Vagina (tissue), 2 donors: Measurements from ENCODE around the gene TUBD1.

Source experiments
- POLR2A ChIP-seq, 2 donors: fragments of 450-650 bp; IDR thresholded peaks; one replicate each; pipeline ENCODE4 v1.6.1; 2017; ENCODE audit warnings: antibody characterized with exemption in 2 of 2, mild to moderate bottlenecking in 2 of 2, moderate library complexity in 2 of 2
- TF ChIP-seq, protein P1 (sequence below), 3 experiments: fragments of 450-650 bp in 2 of 3; fragments of 200-600 bp in 1 of 3; sonication (generic) in 1 of 3; IDR thresholded peaks; one replicate each; pipeline ENCODE4 v1.5.1; 2017 to 2019; ENCODE audit warnings: antibody characterized with exemption in 3 of 3, mild to moderate bottlenecking in 2 of 3, moderate library complexity in 2 of 3

DNA sequence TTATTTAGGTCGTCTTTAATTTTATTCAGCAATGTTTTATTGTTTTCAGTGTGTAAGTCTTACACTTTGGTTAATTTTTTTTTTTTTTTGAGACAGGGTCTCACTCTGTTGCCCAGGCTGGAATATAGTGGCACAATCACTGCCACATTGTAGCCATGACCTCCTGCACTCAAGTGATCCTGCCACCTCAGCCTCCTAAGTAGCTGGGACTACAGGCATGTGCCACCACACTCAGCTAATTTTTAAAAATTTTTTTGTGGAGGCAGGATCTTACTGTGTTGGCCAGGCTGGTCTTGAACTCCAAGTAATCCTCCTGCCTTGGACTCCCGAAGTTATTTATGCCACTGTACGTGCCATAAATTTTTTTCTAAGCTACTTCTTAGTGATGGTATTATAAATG, 14.7 kb upstream of the TUBD1 start:
- TF ChIP-seq, protein P1, sequence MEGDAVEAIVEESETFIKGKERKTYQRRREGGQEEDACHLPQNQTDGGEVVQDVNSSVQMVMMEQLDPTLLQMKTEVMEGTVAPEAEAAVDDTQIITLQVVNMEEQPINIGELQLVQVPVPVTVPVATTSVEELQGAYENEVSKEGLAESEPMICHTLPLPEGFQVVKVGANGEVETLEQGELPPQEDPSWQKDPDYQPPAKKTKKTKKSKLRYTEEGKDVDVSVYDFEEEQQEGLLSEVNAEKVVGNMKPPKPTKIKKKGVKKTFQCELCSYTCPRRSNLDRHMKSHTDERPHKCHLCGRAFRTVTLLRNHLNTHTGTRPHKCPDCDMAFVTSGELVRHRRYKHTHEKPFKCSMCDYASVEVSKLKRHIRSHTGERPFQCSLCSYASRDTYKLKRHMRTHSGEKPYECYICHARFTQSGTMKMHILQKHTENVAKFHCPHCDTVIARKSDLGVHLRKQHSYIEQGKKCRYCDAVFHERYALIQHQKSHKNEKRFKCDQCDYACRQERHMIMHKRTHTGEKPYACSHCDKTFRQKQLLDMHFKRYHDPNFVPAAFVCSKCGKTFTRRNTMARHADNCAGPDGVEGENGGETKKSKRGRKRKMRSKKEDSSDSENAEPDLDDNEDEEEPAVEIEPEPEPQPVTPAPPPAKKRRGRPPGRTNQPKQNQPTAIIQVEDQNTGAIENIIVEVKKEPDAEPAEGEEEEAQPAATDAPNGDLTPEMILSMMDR (IDR thresholded peaks at IDR 0.05): no peak
- TF ChIP-seq POLR2A (IDR thresholded peaks at IDR 0.05): no peak
